H1 (cell line): ENCODE results near the gene CYP4F11. TPM values are rescaled to one million over a fixed set of nuclear protein-coding genes. Genes with fewer than 3 reads are reported as not detected.

Experiments used
- CTCF ChIA-PET: fragments of 300-600 bp; sonication (Branson Sonifier 250); formaldehyde crosslinking; loops from one replicate; lab custom pipeline; 2021; ENCODE audit not compliant: partially characterized antibody; lab: Charles Lee
- POLR2A ChIA-PET: fragments of 300-600 bp; sonication (Branson Sonifier 250); formaldehyde crosslinking; loops from one replicate; lab custom pipeline; 2021; ENCODE audit warnings: inconsistent platforms; ENCODE audit not compliant: partially characterized antibody; lab: Charles Lee
- DNase-seq, 2 experiments: peaks; one replicate each; pipeline versions ENCODE4 v3.0.0 to v3.0.0-alpha.2; 2010 to 2022; ENCODE audit warnings: low spot score in 2 of 2, low read depth in 1 of 2, mixed read lengths in 1 of 2
- FAIRE-seq: peaks from 2 replicates; lab custom pipeline; 2011; peaks lifted over from hg19 to GRCh38; lab: Jason Lieb, UNC
- H2AFZ ChIP-seq: 2 replicates; pipeline ENCODE4 v1.8.1; 2012; ENCODE audit warnings: low read length, inconsistent platforms
- H2AK5ac ChIP-seq: 2 replicates; pipeline ENCODE4 v1.6.1; 2013; ENCODE audit warnings: low read depth, low read length
- H2BK120ac ChIP-seq: replicated peaks from 2 replicates; pipeline ENCODE3; 2013; ENCODE audit warnings: low read depth, low read length, inconsistent platforms
- H2BK12ac ChIP-seq: 2 replicates; pipeline ENCODE4 v1.6.1; 2013; ENCODE audit warnings: low read depth, low read length
- H2BK15ac ChIP-seq: 2 replicates; pipeline ENCODE4 v1.6.1; 2013; ENCODE audit warnings: low read length
- H2BK20ac ChIP-seq: 2 replicates; pipeline ENCODE4 v1.6.1; 2013; ENCODE audit warnings: low read length
- H2BK5ac ChIP-seq: 2 replicates; pipeline ENCODE4 v1.6.1; 2013; ENCODE audit warnings: low read depth, low read length
- H3K14ac ChIP-seq: 2 replicates; pipeline ENCODE4 v1.6.1; 2013; ENCODE audit warnings: inconsistent platforms; ENCODE audit not compliant: insufficient read length
- H3K18ac ChIP-seq: 2 replicates; pipeline ENCODE4 v1.6.1; 2013; ENCODE audit warnings: low read length; ENCODE audit errors: extremely low read depth
- H3K23ac ChIP-seq: 2 replicates; pipeline ENCODE4 v1.6.1; 2013; ENCODE audit warnings: inconsistent platforms; ENCODE audit not compliant: insufficient read length
- H3K23me2 ChIP-seq: 2 replicates; pipeline ENCODE4 v1.6.1; 2013; ENCODE audit warnings: low read depth, low read length
- H3K27ac ChIP-seq: 2 replicates; pipeline ENCODE4 v1.6.1; 2011; ENCODE audit warnings: low read depth, low read length, inconsistent platforms
- H3K27me3 ChIP-seq, 4 experiments: replicated peaks in 1 of 4; 1 replicate in 1 of 4; 2 replicates in 3 of 4; pipeline versions ENCODE4 v1.6.1 to v1.8.1; 2011 to 2013; ENCODE audit warnings: low read length in 3 of 4, mild to moderate bottlenecking in 3 of 4, inconsistent platforms in 2 of 4, mixed read lengths in 2 of 4, moderate library complexity in 1 of 4; ENCODE audit not compliant: control insufficient read depth in 3 of 4, insufficient read depth in 3 of 4; ENCODE audit errors: extremely low read depth in 1 of 4
- H3K36me3 ChIP-seq, 4 experiments: 2 replicates each; pipeline versions ENCODE4 v1.6.1 to v1.8.1; 2011 to 2013; ENCODE audit warnings: mild to moderate bottlenecking in 4 of 4, low read length in 3 of 4, moderate library complexity in 2 of 4, control low read depth in 1 of 4, inconsistent platforms in 1 of 4; ENCODE audit not compliant: insufficient read depth in 4 of 4, control insufficient read depth in 2 of 4
- H3K4ac ChIP-seq: replicated peaks from 2 replicates; pipeline ENCODE3; 2013; ENCODE audit warnings: low read length, low read depth, mixed read lengths, inconsistent platforms; ENCODE audit not compliant: insufficient read length
- H3K4me1 ChIP-seq, 4 experiments: replicated peaks in 1 of 4; 1 replicate in 1 of 4; 2 replicates in 3 of 4; pipeline versions ENCODE4 v1.6.1 to v1.8.1; 2011 to 2013; ENCODE audit warnings: low read length in 3 of 4, inconsistent platforms in 2 of 4, mixed read lengths in 1 of 4; ENCODE audit not compliant: insufficient read depth in 4 of 4, control insufficient read depth in 3 of 4
- H3K4me2 ChIP-seq, 2 experiments: 2 replicates each; pipeline versions ENCODE4 v1.6.1 to v1.8.1; 2011 to 2013; ENCODE audit warnings: low read depth in 2 of 2, low read length in 2 of 2, control low read depth in 1 of 2, inconsistent platforms in 1 of 2, mild to moderate bottlenecking in 1 of 2; ENCODE audit not compliant: insufficient read depth in 1 of 2
- H3K4me3 ChIP-seq, 4 experiments: fragments of 200-600, 300-600 bp in 1 of 4; sonication (generic), shearing (Covaris generic), sonication (Bioruptor Twin) in 1 of 4; 2 replicates each; pipeline versions ENCODE4 v1.5.1 to v1.8.1; 2011 to 2016; ENCODE audit warnings: low read length in 4 of 4, low read depth in 3 of 4, control low read depth in 2 of 4, inconsistent platforms in 2 of 4, mild to moderate bottlenecking in 2 of 4, mixed read lengths in 1 of 4, moderate library complexity in 1 of 4; ENCODE audit not compliant: insufficient read depth in 2 of 4; ENCODE audit errors: extremely low read depth in 1 of 4
- H3K56ac ChIP-seq: replicated peaks from 2 replicates; pipeline ENCODE3; 2013; ENCODE audit warnings: low read depth, mild to moderate bottlenecking, mixed read lengths, low read length, inconsistent platforms; ENCODE audit not compliant: insufficient read length
- H3K79me1 ChIP-seq: 2 replicates; pipeline ENCODE4 v1.6.1; 2013; ENCODE audit warnings: low read depth, low read length, control low read depth
- H3K79me2 ChIP-seq, 2 experiments: 2 replicates each; pipeline versions ENCODE4 v1.6.1 to v1.8.1; 2012 to 2013; ENCODE audit warnings: low read length in 2 of 2, mild to moderate bottlenecking in 2 of 2, inconsistent platforms in 1 of 2; ENCODE audit not compliant: insufficient read depth in 2 of 2, control insufficient read depth in 1 of 2
- H3K9ac ChIP-seq, 4 experiments: replicated peaks in 1 of 4; 1 replicate in 1 of 4; 2 replicates in 3 of 4; pipeline versions ENCODE4 v1.6.1 to v1.8.1; 2011 to 2013; ENCODE audit warnings: low read depth in 3 of 4, low read length in 3 of 4, control low read depth in 2 of 4, mild to moderate bottlenecking in 2 of 4, moderate library complexity in 2 of 4, inconsistent platforms in 1 of 4; ENCODE audit errors: extremely low read depth in 1 of 4
- H3K9me3 ChIP-seq, 2 experiments: 2 replicates each; pipeline versions ENCODE4 v1.6.1 to v1.8.1; 2012 to 2013; ENCODE audit warnings: mild to moderate bottlenecking in 2 of 2, moderate library complexity in 2 of 2, control low read depth in 1 of 2, inconsistent platforms in 1 of 2, low read depth in 1 of 2, low read length in 1 of 2, mixed read lengths in 1 of 2; ENCODE audit not compliant: insufficient read depth in 2 of 2
- H4K20me1 ChIP-seq, 2 experiments: replicated peaks in 1 of 2; 2 replicates each; pipeline versions ENCODE3 to v1.8.1; 2011 to 2013; ENCODE audit warnings: inconsistent platforms in 2 of 2, low read length in 2 of 2, mild to moderate bottlenecking in 1 of 2; ENCODE audit not compliant: insufficient read depth in 2 of 2, control insufficient read depth in 1 of 2
- H4K5ac ChIP-seq: 2 replicates; pipeline ENCODE4 v1.6.1; 2013; ENCODE audit warnings: low read length, low read depth, mixed read lengths, inconsistent platforms; ENCODE audit not compliant: insufficient read length
- H4K8ac ChIP-seq: 2 replicates; pipeline ENCODE4 v1.8.0; 2013; ENCODE audit warnings: mild to moderate bottlenecking, moderate library complexity, low read length, inconsistent platforms; ENCODE audit not compliant: insufficient read depth; ENCODE audit errors: extremely low read depth
- H4K91ac ChIP-seq: replicated peaks from 2 replicates; pipeline ENCODE3; 2013; ENCODE audit warnings: low read length, mixed read lengths, inconsistent platforms; ENCODE audit not compliant: insufficient read length
- CBX5 ChIP-seq: fragments of 300-800, 300-1000 bp; sonication (generic); IDR thresholded peaks from 2 replicates; pipeline ENCODE4 v1.7.1; 2016; ENCODE audit warnings: antibody characterized with exemption, low read length, low read depth
- CREB1 ChIP-seq: IDR thresholded peaks from 2 replicates; pipeline ENCODE4 v1.6.1; 2012; ENCODE audit warnings: inconsistent platforms
- CTBP2 ChIP-seq: IDR thresholded peaks from 2 replicates; pipeline ENCODE4 v1.7.0; 2011; ENCODE audit warnings: borderline replicate concordance, mild to moderate bottlenecking, moderate library complexity, mixed read lengths, low read length; ENCODE audit not compliant: insufficient read depth, insufficient read length
- FOSL1 ChIP-seq: IDR thresholded peaks from 2 replicates; pipeline ENCODE4 v1.6.1; 2011; ENCODE audit warnings: mild to moderate bottlenecking, low read depth, low read length, moderate library complexity; ENCODE audit not compliant: insufficient read depth
- HDAC6 ChIP-seq: IDR thresholded peaks from one replicate; pipeline ENCODE4 v1.7.1; 2012; ENCODE audit warnings: low read depth, mild to moderate bottlenecking, inconsistent platforms, low read length, moderate library complexity
- MAX ChIP-seq: IDR thresholded peaks from 2 replicates; pipeline ENCODE4 v1.6.1; 2012; ENCODE audit warnings: inconsistent platforms
- NANOG ChIP-seq: IDR thresholded peaks from 2 replicates; pipeline ENCODE4 v1.6.1; 2011; ENCODE audit warnings: low read length, low read depth, mild to moderate bottlenecking, inconsistent platforms; ENCODE audit not compliant: insufficient read depth, poor library complexity, severe bottlenecking
- POU5F1 ChIP-seq: IDR thresholded peaks from 2 replicates; pipeline ENCODE4 v1.6.1; 2011; ENCODE audit warnings: low read depth, mild to moderate bottlenecking, low read length, moderate library complexity
- RNF2 ChIP-seq: fragments of 200-900, 300-1000 bp; sonication (generic); IDR thresholded peaks from 2 replicates; pipeline ENCODE4 v1.7.1; 2016; ENCODE audit warnings: borderline replicate concordance, low read depth, mild to moderate bottlenecking, antibody characterized with exemption, low read length; ENCODE audit not compliant: poor library complexity, severe bottlenecking; ENCODE audit errors: missing control alignments
- SAP30 ChIP-seq: fragments of 300-600 bp; sonication (generic); IDR thresholded peaks from 2 replicates; pipeline ENCODE4 v1.7.1; 2012; ENCODE audit warnings: low read length, moderate library complexity, mild to moderate bottlenecking, inconsistent platforms; ENCODE audit not compliant: insufficient read depth, insufficient replicate concordance
- SIN3A ChIP-seq, 2 experiments: IDR thresholded peaks in 1 of 2; conservative IDR thresholded peaks in 1 of 2; 2 replicates each; pipeline ENCODE4 v1.6.1; 2011 to 2012; ENCODE audit warnings: low read length in 2 of 2, improper control_type of control experiment in 1 of 2, low read depth in 1 of 2, mild to moderate bottlenecking in 1 of 2
- TAF7 ChIP-seq: optimal IDR thresholded peaks from 2 replicates; pipeline ENCODE3; 2011; ENCODE audit warnings: low read depth, mild to moderate bottlenecking, inconsistent platforms, low read length, moderate library complexity, borderline replicate concordance
- ZNF274 ChIP-seq: IDR thresholded peaks from 2 replicates; pipeline ENCODE4 v1.7.0; 2012; ENCODE audit warnings: low read length, borderline replicate concordance; ENCODE audit errors: extremely low read depth
- WGBS, 2 experiments: shearing (Covaris generic) in 1 of 2; methylation state at CpG; one replicate each; pipeline versions ENCODE4 v1.1.6 to v1.1.7; 2013 to 2015; ENCODE audit warnings: low lambda C conversion rate in 2 of 2, mixed read lengths in 2 of 2, inconsistent platforms in 1 of 2, low coverage in 1 of 2, missing lambda C conversion rate in 1 of 2; ENCODE audit not compliant: insufficient replicate concordance in 2 of 2, insufficient coverage in 1 of 2, insufficient read length in 1 of 2; ENCODE audit errors: extremely low coverage in 1 of 2, missing lambda C conversion rate in 1 of 2; 5-methylcytosine and 5-hydroxymethylcytosine counted together
- polyA plus RNA-seq, 7 experiments: library from polyadenylated mRNA; depleted of rRNA in 3 of 7; stranded (reverse) in 5 of 7; unstranded in 2 of 7; fragments of >200 nt in 5 of 7; fragments of 200-250 nt in 2 of 7; gene quantifications; 1 replicate in 5 of 7; 2 replicates in 1 of 7; 4 replicates in 1 of 7; pipeline versions ENCODE4 v1.2.1 to v1.2.3, GENCODE V29; 2011 to 2013; ENCODE audit warnings: missing spikeins in 2 of 7, mixed read lengths in 2 of 7
- total RNA-seq: library from RNA; stranded (reverse); fragmentation: NEBNext Ultra II Directional; extraction: Animal tissue kit (Norgen Biotek cat#: 25700); gene quantifications from 2 replicates; pipeline ENCODE4 v1.2.1, GENCODE V29; 2021

Gene CYP4F11
- total and polyA plus RNA-seq, 2 of the 8 experiments (the other 6 are each of a cell fraction or from before 2014, with no cell fraction given) = not detected

GRCh38 chr19:15954820-15955219 is 20.5 kb upstream of the CYP4F11 start:
- 81% methylated on average over 6 of the region's 6 CpGs; no CpG with 5 or more reads in 1 of the 2 experiments for WGBS, 2 experiments
- Histone ChIP-seq H3K9me3 (peaks cover 58 to 63% of the 10 kb centered on the region in 2 experiments), H2BK15ac (no peak overlapping the region), H3K4me3 (no peak overlapping the region), H3K79me1 (no peaks in the 10 kb centered on the region), H3K18ac (no peak overlapping the region), H2BK5ac (no peak overlapping the region), H3K23ac (no peak overlapping the region), H3K9ac (no peak overlapping the region), H3K27ac (no peak overlapping the region), H3K56ac (no peak overlapping the region), H4K20me1 (no peaks in the 10 kb centered on the region), H4K8ac (no peak overlapping the region), H3K79me2 (no peaks in the 10 kb centered on the region), H2BK120ac (no peak overlapping the region), H3K23me2 (no peaks in the 10 kb centered on the region), H2BK12ac (no peak overlapping the region), H3K27me3 (no peaks in the 10 kb centered on the region), H2BK20ac (no peak overlapping the region), H3K4me2 (no peak overlapping the region), H3K14ac (no peak overlapping the region), H4K5ac (no peak overlapping the region), H2AK5ac (no peak overlapping the region), H3K4ac (no peak overlapping the region), H3K36me3 (no peaks in the 10 kb centered on the region), H4K91ac (no peak overlapping the region), H2AFZ (no peak overlapping the region), H3K4me1 (no peaks in the 10 kb centered on the region)
- POLR2A ChIA-PET = no interaction called here
- CTCF ChIA-PET = no interaction called here
- FAIRE-seq = no peak
- no peak for DNase-seq
- TF ChIP-seq CBX5 = no peak
- no peak for TF ChIP-seq NANOG
- no peak for TF ChIP-seq CREB1
- no peak for TF ChIP-seq SAP30
- TF ChIP-seq HDAC6 = no peak
- TF ChIP-seq MAX = no peak
- no peak for TF ChIP-seq FOSL1
- no peak for TF ChIP-seq TAF7
- no peak for TF ChIP-seq POU5F1
- no peak for TF ChIP-seq SIN3A (conservative IDR thresholded peaks at IDR 0.05 in 1 of 2, IDR thresholded peaks at IDR 0.05 in 1 of 2; ENCODE audit: low read depth in 1 of 2, low read length in 2 of 2)
- TF ChIP-seq CTBP2 = no peak
- no peak for TF ChIP-seq ZNF274
- no peak for TF ChIP-seq RNF2
